Peyer's patch (tissue), 4 donors: ENCODE data around the gene NDUFB11.

Experiments used
- POLR2A ChIP-seq, 2 donors: fragments of 450-650 bp; IDR thresholded peaks; one replicate each; pipeline ENCODE4 v1.5.1; 2017; ENCODE audit warnings: antibody characterized with exemption in 2 of 2, mild to moderate bottlenecking in 2 of 2, moderate library complexity in 2 of 2
- TF ChIP-seq, protein P1 (sequence below), 6 experiments: fragments of 450-650 bp in 4 of 6; fragments of 200-600 bp in 2 of 6; sonication (generic) in 1 of 6; IDR thresholded peaks; one replicate each; pipeline ENCODE4 v1.5.1; 2017 to 2019; ENCODE audit warnings: antibody characterized with exemption in 6 of 6, mild to moderate bottlenecking in 3 of 6, moderate library complexity in 1 of 6

DNA sequence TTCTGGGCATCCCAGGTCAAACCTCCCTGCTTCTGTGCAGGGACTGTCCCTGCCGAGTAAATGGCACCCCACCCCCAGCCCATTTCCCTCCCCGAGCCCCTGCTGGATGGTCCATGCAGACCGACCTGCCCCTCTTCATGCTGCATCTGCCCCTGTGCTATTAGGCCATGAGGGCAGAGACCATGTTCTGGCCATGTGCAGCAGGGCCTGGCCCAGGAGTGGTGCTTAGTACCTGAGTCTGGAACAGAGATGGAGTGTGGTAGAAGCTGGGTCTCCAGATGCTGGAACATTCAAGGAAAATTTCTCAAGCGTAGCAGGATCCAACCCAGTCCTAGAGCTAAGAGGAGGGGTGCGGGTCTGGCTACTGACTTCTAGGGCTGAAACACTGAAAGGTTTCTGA is 33.8 kb upstream of the NDUFB11 start:
- TF ChIP-seq POLR2A (IDR thresholded peaks at IDR 0.05): no peak
- TF ChIP-seq, protein P1, sequence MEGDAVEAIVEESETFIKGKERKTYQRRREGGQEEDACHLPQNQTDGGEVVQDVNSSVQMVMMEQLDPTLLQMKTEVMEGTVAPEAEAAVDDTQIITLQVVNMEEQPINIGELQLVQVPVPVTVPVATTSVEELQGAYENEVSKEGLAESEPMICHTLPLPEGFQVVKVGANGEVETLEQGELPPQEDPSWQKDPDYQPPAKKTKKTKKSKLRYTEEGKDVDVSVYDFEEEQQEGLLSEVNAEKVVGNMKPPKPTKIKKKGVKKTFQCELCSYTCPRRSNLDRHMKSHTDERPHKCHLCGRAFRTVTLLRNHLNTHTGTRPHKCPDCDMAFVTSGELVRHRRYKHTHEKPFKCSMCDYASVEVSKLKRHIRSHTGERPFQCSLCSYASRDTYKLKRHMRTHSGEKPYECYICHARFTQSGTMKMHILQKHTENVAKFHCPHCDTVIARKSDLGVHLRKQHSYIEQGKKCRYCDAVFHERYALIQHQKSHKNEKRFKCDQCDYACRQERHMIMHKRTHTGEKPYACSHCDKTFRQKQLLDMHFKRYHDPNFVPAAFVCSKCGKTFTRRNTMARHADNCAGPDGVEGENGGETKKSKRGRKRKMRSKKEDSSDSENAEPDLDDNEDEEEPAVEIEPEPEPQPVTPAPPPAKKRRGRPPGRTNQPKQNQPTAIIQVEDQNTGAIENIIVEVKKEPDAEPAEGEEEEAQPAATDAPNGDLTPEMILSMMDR (IDR thresholded peaks at IDR 0.05): no peak
